Activated T-helper 17 cell treated with anti-CD3 and anti-CD28 coated beads, Interleukin-2, amount 50 U/mL, for 72 hours (primary cell): ENCODE results near the gene ADAMTSL2. TPM values are rescaled to one million over a fixed set of nuclear protein-coding genes. Genes with fewer than 3 reads are reported as not detected.

ENCODE experiments used
- ATAC-seq: fragments of 150-1000 bp; cut with Tn5 transposase; replicated peaks from 2 replicates; pipeline ENCODE4 v1.10.0; 2021; ENCODE audit warnings: mild to moderate bottlenecking, moderate library complexity
- H3K27ac Mint-ChIP-seq: one replicate; pipeline ENCODE4 v1.8.0; 2022; ENCODE audit warnings: mixed read lengths
- H3K27me3 Mint-ChIP-seq: one replicate; pipeline ENCODE4 v1.8.0; 2022; ENCODE audit warnings: mixed read lengths
- H3K36me3 Mint-ChIP-seq: one replicate; pipeline ENCODE4 v1.8.0; 2022; ENCODE audit warnings: low read depth, mild to moderate bottlenecking, mixed read lengths
- H3K4me1 Mint-ChIP-seq: one replicate; pipeline ENCODE4 v1.8.0; 2022; ENCODE audit warnings: mixed read lengths
- H3K4me3 Mint-ChIP-seq: one replicate; pipeline ENCODE4 v1.8.0; 2022; ENCODE audit warnings: mild to moderate bottlenecking, mixed read lengths
- H3K9me3 Mint-ChIP-seq: one replicate; pipeline ENCODE4 v1.8.0; 2022; ENCODE audit warnings: mixed read lengths
- total RNA-seq, 2 donors: library from RNA; stranded (reverse); gene quantifications; one replicate each; pipeline ENCODE4 v1.2.3, GENCODE V29; 2022

ADAMTSL2 gene
- total RNA-seq, 2 donors from 2014 or later, result not detected

GRCh38 chr9:133591985-133592384, 57.5 kb downstream of the ADAMTSL2 start:
- H3K27ac Mint-ChIP-seq, result no peak overlapping the region
- no peaks in the 10 kb centered on the region for H3K4me1 Mint-ChIP-seq
- no peak overlapping the region for H3K4me3 Mint-ChIP-seq
- peaks cover 3% of the 10 kb centered on the region for H3K27me3 Mint-ChIP-seq
- H3K36me3 Mint-ChIP-seq, result no peaks in the 10 kb centered on the region
- peaks cover under 1% of the 10 kb centered on the region for H3K9me3 Mint-ChIP-seq
- no peak for ATAC-seq

DNA sequence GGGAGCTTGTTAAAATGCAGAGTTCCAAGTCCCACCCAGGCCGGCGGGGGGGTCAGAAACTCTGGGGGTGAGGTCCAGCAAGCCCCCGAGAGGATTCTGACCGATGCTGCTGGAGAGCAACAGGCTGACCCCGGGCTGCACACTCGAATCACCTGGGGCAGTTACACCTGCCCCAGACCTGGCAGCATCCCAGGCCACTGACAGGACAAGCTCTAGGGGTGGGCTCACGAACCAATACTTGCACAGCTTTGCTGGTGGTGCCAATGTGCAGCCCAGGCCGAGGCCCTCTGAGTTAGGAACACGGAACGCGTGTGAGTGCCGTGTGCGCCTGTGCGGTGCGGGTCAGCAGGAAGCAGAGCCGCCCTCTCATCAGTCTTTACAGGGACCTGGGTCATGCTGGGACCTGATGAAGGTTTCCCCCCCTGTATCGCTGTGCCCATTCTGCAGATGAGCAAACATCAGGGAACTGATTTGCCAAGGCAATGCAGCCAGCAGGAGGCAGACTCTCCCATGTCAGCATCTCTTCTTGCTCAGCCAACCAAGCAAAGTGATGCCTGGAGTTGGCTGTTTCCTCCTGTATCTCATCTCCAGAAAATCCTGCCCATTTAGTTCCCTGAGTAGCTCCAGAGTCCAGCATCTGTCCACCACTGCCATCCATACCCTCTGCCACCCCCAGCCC, 58.4 kb downstream of the ADAMTSL2 start:
- Mint-ChIP-seq H3K9me3 (peaks cover 7% of the 10 kb centered on the region), H3K36me3 (no peaks in the 10 kb centered on the region), H3K4me1 (no peaks in the 10 kb centered on the region), H3K27me3 (peaks cover 3% of the 10 kb centered on the region), H3K27ac (no peak overlapping the region), H3K4me3 (no peak overlapping the region)
- no peak for ATAC-seq

- H3K27ac Mint-ChIP-seq, result no peak overlapping the region
- peaks cover 7% of the 10 kb centered on the region for H3K9me3 Mint-ChIP-seq
- no peak for ATAC-seq
- no peaks in the 10 kb centered on the region for H3K36me3 Mint-ChIP-seq
- no peak overlapping the region for H3K4me3 Mint-ChIP-seq
- peaks cover 3% of the 10 kb centered on the region for H3K27me3 Mint-ChIP-seq
- H3K4me1 Mint-ChIP-seq, result no peaks in the 10 kb centered on the region
Observed at GRCh38 chr9:133593587-133594253, 59.2 kb downstream of the ADAMTSL2 start.

GRCh38 chr9:133594310-133594709, 59.8 kb downstream of the ADAMTSL2 start:
- H3K9me3 Mint-ChIP-seq, result peaks cover 7% of the 10 kb centered on the region
- no peak overlapping the region for H3K4me3 Mint-ChIP-seq
- peaks cover 3% of the 10 kb centered on the region for H3K27me3 Mint-ChIP-seq
- H3K36me3 Mint-ChIP-seq, result no peaks in the 10 kb centered on the region
- H3K4me1 Mint-ChIP-seq, result no peaks in the 10 kb centered on the region
- no peak for ATAC-seq
- H3K27ac Mint-ChIP-seq, result no peak overlapping the region

DNA sequence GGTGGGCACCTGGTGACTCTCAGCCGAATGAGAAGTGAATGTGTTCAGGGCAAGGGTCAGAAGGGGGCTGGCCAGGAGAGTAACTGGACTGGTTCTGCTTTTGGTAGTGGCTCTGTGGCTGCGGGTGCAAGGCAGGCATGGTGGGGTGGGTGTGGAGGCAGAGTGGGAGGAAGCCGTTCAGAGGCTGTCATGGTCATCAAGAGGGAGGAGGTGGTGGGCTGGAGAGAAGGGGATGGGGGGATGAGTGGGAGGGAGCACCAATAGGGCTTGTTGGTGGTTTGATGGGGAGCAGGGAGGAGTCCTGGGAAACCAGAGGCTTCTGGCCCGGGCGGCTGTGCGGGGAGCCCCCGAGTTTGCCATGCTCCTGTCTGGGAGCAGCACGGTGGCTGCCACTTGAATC, 61.4 kb downstream of the ADAMTSL2 start:
- ATAC-seq, result no peak
- H3K27ac Mint-ChIP-seq, result no peak overlapping the region

DNA sequence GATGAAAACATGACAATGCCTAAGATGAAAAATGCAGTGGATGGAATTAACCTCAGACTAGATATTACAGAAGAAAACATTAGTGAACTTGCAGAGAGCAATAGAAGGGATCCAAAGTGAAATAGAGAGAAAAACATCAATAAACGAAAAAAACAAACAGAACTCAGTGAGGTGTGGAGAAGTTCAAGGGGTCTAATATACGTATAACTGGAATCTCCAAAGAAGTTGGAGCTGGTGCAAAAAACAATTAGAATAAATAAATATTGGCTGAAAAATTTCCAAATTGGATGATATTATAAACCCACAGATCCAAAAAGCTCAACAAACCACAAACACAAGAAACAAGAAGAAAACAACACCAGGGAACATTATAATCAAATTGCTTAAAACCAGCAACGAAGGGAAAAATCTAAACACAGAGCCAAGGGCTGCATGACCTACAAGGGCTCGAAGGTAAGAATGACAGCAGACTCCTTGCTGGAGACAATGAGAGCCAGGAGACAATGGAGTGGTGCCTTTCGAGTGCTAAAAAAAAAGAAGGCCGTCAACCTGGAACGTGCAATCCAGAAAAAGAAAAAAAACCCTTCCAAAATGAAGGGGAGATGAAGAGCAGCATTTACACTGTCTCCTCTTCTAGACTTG, 62.9 kb downstream of the ADAMTSL2 start:
- Mint-ChIP-seq H3K9me3 (peaks cover 7% of the 10 kb centered on the region), H3K27ac (no peak overlapping the region), H3K4me1 (no peaks in the 10 kb centered on the region), H3K36me3 (no peaks in the 10 kb centered on the region), H3K4me3 (no peak overlapping the region), H3K27me3 (peaks cover 3% of the 10 kb centered on the region)
- no peak for ATAC-seq

More for the DNA sequence above, 61.4 kb downstream of the ADAMTSL2 start:
- Mint-ChIP-seq H3K4me3 (no peak overlapping the region), H3K36me3 (no peaks in the 10 kb centered on the region), H3K27me3 (peaks cover 3% of the 10 kb centered on the region), H3K4me1 (no peaks in the 10 kb centered on the region), H3K9me3 (peaks cover 7% of the 10 kb centered on the region)

DNA sequence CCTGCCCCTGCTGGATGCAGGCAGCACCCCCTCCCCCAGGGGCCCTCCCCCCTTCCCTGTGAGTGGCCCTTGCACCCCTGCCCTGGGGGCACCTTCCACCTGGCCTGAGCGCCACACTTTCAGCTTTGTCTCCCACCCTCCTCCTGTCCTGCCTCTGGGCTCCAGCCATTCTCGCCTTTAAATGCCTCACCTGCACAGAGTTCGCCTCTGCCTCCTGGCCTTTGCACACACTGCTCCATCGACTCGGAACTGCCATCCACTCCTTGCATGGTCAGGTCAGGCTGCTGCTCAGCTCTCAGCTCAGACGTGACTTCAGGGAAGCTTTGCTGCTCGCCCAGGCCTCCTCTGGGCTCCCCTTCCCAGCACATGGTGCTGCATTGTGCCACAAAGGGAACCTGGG, 64.5 kb downstream of the ADAMTSL2 start:
- Mint-ChIP-seq H3K9me3 (peaks cover 7% of the 10 kb centered on the region), H3K27ac (no peak overlapping the region), H3K27me3 (peaks cover 3% of the 10 kb centered on the region), H3K4me1 (no peaks in the 10 kb centered on the region), H3K36me3 (no peaks in the 10 kb centered on the region), H3K4me3 (no peak overlapping the region)
- no peak for ATAC-seq

- H3K4me1 Mint-ChIP-seq, result no peaks in the 10 kb centered on the region
- H3K27ac Mint-ChIP-seq, result no peak overlapping the region
- H3K4me3 Mint-ChIP-seq, result no peak overlapping the region
- no peaks in the 10 kb centered on the region for H3K27me3 Mint-ChIP-seq
- peaks cover 7% of the 10 kb centered on the region for H3K9me3 Mint-ChIP-seq
- ATAC-seq, result no peak
- H3K36me3 Mint-ChIP-seq, result no peaks in the 10 kb centered on the region
Observed at GRCh38 chr9:133599470-133600173, 65.1 kb downstream of the ADAMTSL2 start.

- no peak overlapping the region for H3K27ac Mint-ChIP-seq
- H3K36me3 Mint-ChIP-seq, result no peaks in the 10 kb centered on the region
- no peaks in the 10 kb centered on the region for H3K4me1 Mint-ChIP-seq
- H3K9me3 Mint-ChIP-seq, result peaks cover 7% of the 10 kb centered on the region
- ATAC-seq, result no peak
- no peak overlapping the region for H3K4me3 Mint-ChIP-seq
- H3K27me3 Mint-ChIP-seq, result no peaks in the 10 kb centered on the region
Observed at GRCh38 chr9:133600739-133601138, 66.2 kb downstream of the ADAMTSL2 start.

DNA sequence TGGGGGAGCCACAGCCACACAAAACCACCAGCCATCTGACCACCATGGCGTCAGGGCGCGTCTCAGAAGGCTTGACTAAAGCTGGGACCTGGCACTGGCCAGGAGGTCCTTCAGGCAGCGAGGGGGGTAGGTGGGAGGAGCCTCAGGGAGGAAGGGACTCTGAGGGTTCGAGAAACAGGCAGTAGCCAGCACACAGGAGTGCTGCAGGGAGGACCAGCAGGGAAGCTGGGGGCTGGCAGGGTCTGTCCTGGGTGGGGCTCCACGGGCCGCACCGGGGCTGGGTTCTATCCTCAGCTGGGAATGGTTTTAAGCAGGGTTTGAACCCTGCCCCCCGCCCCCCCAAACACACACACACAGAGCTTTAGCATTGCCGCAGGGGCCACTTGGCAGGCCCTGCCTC, 67.2 kb downstream of the ADAMTSL2 start:
- H3K9me3 Mint-ChIP-seq, result peaks cover 7% of the 10 kb centered on the region
- no peak for ATAC-seq
- no peak overlapping the region for H3K27ac Mint-ChIP-seq
- H3K4me3 Mint-ChIP-seq, result no peak overlapping the region
- no peaks in the 10 kb centered on the region for H3K4me1 Mint-ChIP-seq
- H3K27me3 Mint-ChIP-seq, result no peaks in the 10 kb centered on the region
- H3K36me3 Mint-ChIP-seq, result no peaks in the 10 kb centered on the region

- Mint-ChIP-seq H3K36me3 (no peaks in the 10 kb centered on the region), H3K9me3 (peaks cover 4% of the 10 kb centered on the region), H3K4me1 (no peaks in the 10 kb centered on the region), H3K4me3 (no peak overlapping the region), H3K27ac (no peak overlapping the region), H3K27me3 (no peaks in the 10 kb centered on the region)
- no peak for ATAC-seq
Observed at GRCh38 chr9:133602277-133602676, 67.8 kb downstream of the ADAMTSL2 start.

DNA sequence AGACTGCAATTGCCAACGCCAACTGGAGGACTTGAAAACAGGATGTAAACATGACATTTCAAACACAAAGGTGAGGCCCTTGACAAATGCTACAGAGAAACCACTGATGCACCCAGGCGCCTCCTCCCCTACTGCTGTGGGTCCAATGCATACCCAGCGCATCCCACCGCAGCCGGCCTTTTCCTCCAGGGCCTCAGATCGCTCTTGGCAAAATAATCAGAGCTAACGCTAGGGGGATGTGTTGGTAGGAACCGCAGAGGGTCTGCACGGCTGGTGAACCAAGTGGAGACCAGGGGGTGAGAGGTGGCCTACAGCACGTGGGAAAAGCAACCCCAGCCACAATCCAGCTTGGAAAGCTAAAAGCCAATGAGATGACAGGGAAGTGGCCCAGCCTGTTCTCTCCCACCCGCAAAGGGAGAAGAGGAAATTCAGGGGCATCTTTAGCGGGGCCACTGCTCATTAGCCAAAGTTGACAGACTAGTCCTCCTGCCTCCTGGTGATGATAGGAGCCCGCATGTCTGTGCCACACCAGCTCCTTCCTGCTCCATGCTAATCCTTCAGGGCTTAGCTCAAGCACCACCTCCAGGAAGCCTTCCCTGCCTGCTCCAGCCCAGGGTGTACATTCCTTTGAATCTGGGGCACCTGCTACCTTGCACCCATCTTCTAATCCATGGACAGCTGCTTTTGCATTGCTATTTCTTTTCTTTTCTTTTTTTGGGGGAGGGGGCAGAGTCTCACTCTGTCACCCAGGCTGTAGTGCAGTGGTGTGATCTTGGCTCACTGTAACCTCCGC, 68.8 kb downstream of the ADAMTSL2 start:
- Mint-ChIP-seq H3K4me3 (no peak overlapping the region), H3K27ac (no peak overlapping the region)

DNA sequence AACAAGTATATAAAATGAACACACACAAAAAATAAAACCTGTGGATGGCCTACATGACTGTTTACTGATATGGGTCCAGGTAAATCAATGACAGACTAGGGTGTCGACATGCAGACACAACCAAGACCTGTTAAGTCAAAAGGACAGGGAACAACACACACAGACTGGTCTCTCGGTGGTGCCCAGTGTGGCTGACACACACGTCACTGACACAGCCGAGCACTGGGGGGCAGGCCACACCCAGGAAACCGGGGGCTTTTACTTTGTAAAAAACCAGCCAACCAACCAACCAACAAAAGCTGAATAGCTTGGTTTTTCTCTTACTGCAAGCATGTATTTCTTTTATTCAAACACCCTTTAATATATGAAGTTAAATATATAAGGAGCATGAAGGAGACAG, 69.7 kb downstream of the ADAMTSL2 start:
- no peak for ATAC-seq
- Mint-ChIP-seq H3K27me3 (peaks cover 4% of the 10 kb centered on the region), H3K9me3 (no peaks in the 10 kb centered on the region)

More for the DNA sequence above, 68.8 kb downstream of the ADAMTSL2 start:
- H3K9me3 Mint-ChIP-seq, result no peaks in the 10 kb centered on the region
- ATAC-seq, result no peak
- H3K27me3 Mint-ChIP-seq, result peaks cover 2% of the 10 kb centered on the region
- H3K36me3 Mint-ChIP-seq, result no peaks in the 10 kb centered on the region
- no peaks in the 10 kb centered on the region for H3K4me1 Mint-ChIP-seq

GRCh38 chr9:133604856-133605255, 70.4 kb downstream of the ADAMTSL2 start:
- Mint-ChIP-seq H3K4me3 (no peak overlapping the region), H3K9me3 (no peaks in the 10 kb centered on the region), H3K36me3 (no peaks in the 10 kb centered on the region), H3K27me3 (peaks cover 9% of the 10 kb centered on the region), H3K27ac (no peak overlapping the region), H3K4me1 (no peaks in the 10 kb centered on the region)
- no peak for ATAC-seq

More for the DNA sequence above, 69.7 kb downstream of the ADAMTSL2 start:
- H3K36me3 Mint-ChIP-seq, result no peaks in the 10 kb centered on the region
- no peak overlapping the region for H3K27ac Mint-ChIP-seq
- H3K4me1 Mint-ChIP-seq, result no peaks in the 10 kb centered on the region
- H3K4me3 Mint-ChIP-seq, result no peak overlapping the region
